Measurements from ENCODE around the gene MYO15A.

Gene MYO15A

GRCh38 chr17:18109935-18110485 is 1.5 kb downstream of the MYO15A start:
- DNase-seq (ENCODE audit: low read depth), result no peak
- no peak overlapping the region for H3K4me3 ChIP-seq (ENCODE audit: low read depth, low read length)
- TF ChIP-seq CTCF (IDR thresholded peaks at IDR 0.05; ENCODE audit: low read depth, low read length, missing control alignments), result no peak

GRCh38 chr17:18110636-18111145 is 2.1 kb downstream of the MYO15A start:
- no peak overlapping the region for H3K4me3 ChIP-seq (ENCODE audit: low read depth, low read length)
- DNase-seq (ENCODE audit: low read depth), result no peak
- TF ChIP-seq CTCF (IDR thresholded peaks at IDR 0.05; ENCODE audit: low read depth, low read length, missing control alignments), result no peak

- no peak for DNase-seq (ENCODE audit: low read depth)
- no peak overlapping the region for H3K4me3 ChIP-seq (ENCODE audit: low read depth, low read length)
- no peak for TF ChIP-seq CTCF (IDR thresholded peaks at IDR 0.05; ENCODE audit: low read depth, low read length, missing control alignments)
Observed at GRCh38 chr17:18111330-18111971, 2.9 kb downstream of the MYO15A start.

GRCh38 chr17:18115517-18115916 is 7.0 kb downstream of the MYO15A start:
- no peak for TF ChIP-seq CTCF (IDR thresholded peaks at IDR 0.05; ENCODE audit: low read depth, low read length, missing control alignments)
- DNase-seq (ENCODE audit: low read depth), result no peak
- H3K4me3 ChIP-seq (ENCODE audit: low read depth, low read length), result no peak overlapping the region

- no peak for TF ChIP-seq CTCF (IDR thresholded peaks at IDR 0.05; ENCODE audit: low read depth, low read length, missing control alignments)
- DNase-seq (ENCODE audit: low read depth), result no peak
- H3K4me3 ChIP-seq (ENCODE audit: low read depth, low read length), result no peak overlapping the region
Observed at GRCh38 chr17:18116078-18116477, 7.5 kb downstream of the MYO15A start.

GRCh38 chr17:18117533-18117932 is 9.0 kb downstream of the MYO15A start:
- DNase-seq (ENCODE audit: low read depth), result no peak
- TF ChIP-seq CTCF (IDR thresholded peaks at IDR 0.05; ENCODE audit: low read depth, low read length, missing control alignments), result no peak
- no peak overlapping the region for H3K4me3 ChIP-seq (ENCODE audit: low read depth, low read length)
